Omental fat pad (tissue), 4 donors: ENCODE results near the gene TFB1M. TPM values are rescaled to one million over a fixed set of nuclear protein-coding genes. Genes with fewer than 3 reads are reported as not detected.

Source experiments
- ATAC-seq: fragments of 150-250 bp; one replicate; pipeline ENCODE4 v1.9.1; 2016; ENCODE audit warnings: mild to moderate bottlenecking, moderate library complexity; ENCODE audit not compliant: low FRiP score
- DNase-seq: peaks from one replicate; pipeline ENCODE4 v3.0.0-alpha.2; 2019; ENCODE audit warnings: low spot score
- total RNA-seq, 4 donors: library from RNA; depleted of rRNA; stranded (reverse); fragments of >200 nt; gene quantifications; one replicate each; pipeline ENCODE4 v1.1.0, GENCODE V29; 2016
- TF ChIP-seq, protein P1 (sequence below), 3 donors: fragments of 450-650 bp; IDR thresholded peaks; one replicate each; pipeline ENCODE4 v1.5.1; 2016 to 2017; ENCODE audit warnings: antibody characterized with exemption in 3 of 3, mild to moderate bottlenecking in 3 of 3, moderate library complexity in 2 of 3

Gene TFB1M
- total RNA-seq, 4 donors from 2014 or later: 6.4 to 9.2 (median 7.2) TPM

DNA sequence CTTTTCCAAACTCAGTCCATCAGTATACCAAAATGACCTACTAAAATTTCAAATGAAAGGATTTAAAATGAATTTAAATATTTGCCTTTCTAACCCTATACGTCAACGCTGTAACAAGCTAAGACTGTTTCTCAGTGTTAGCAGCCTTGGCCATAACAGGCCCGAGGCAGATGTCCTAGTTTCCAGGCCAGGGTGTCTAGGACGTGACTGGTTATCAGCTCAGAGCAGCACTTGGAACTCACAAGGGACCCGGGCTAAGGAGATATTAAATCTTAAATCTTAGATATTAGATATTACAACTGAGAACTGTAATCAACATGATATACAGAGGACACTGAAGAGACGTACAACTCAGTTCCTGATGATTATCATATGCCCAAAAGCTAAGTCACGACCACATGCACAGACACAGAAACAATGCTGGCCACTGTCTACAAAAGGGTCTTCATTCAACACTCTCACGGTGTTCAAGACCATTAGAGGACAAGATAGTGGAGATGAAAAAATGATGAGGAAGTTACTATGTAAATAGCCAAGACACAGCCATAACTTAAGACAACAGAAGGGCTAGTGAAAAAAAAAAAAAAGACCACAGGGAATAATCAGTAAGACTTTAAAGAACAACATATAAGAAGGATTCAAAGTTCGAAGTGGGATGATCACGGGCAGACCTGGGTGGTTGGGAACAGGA lies 50.8 kb downstream of the TFB1M start, which contains the start of gene CLDN20:
CLDN20 (plus strand) TSS at position 641 of the 691 bp plus-strand sequence. CDS start 11,707 bp downstream, outside the sequence.
- ATAC-seq (no peak), DNase-seq (no peak)
- TF ChIP-seq, protein P1, sequence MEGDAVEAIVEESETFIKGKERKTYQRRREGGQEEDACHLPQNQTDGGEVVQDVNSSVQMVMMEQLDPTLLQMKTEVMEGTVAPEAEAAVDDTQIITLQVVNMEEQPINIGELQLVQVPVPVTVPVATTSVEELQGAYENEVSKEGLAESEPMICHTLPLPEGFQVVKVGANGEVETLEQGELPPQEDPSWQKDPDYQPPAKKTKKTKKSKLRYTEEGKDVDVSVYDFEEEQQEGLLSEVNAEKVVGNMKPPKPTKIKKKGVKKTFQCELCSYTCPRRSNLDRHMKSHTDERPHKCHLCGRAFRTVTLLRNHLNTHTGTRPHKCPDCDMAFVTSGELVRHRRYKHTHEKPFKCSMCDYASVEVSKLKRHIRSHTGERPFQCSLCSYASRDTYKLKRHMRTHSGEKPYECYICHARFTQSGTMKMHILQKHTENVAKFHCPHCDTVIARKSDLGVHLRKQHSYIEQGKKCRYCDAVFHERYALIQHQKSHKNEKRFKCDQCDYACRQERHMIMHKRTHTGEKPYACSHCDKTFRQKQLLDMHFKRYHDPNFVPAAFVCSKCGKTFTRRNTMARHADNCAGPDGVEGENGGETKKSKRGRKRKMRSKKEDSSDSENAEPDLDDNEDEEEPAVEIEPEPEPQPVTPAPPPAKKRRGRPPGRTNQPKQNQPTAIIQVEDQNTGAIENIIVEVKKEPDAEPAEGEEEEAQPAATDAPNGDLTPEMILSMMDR (IDR thresholded peaks at IDR 0.05): no peak

DNA sequence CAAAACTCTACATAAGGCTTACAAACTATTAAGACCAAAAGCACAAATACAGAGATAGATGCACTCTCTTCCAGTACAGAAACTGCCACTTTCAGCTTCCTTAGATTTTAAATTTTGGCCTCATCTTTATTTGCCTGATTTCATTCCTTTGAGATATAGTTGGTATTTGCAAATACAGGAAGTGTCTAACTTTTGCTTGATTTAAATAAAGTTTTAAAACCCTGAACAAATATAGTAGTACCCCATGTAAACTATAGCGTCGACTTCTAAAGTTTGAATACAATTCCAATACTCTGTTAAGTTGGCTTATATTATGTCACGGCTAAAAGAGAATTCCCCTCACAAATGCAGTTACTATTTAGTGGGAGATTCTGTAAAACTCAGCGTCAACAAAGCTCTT lies 51.6 kb downstream of the TFB1M start:
- TF ChIP-seq, protein P1 (IDR thresholded peaks at IDR 0.05): no peak
- no peak for ATAC-seq
- DNase-seq: no peak

DNA sequence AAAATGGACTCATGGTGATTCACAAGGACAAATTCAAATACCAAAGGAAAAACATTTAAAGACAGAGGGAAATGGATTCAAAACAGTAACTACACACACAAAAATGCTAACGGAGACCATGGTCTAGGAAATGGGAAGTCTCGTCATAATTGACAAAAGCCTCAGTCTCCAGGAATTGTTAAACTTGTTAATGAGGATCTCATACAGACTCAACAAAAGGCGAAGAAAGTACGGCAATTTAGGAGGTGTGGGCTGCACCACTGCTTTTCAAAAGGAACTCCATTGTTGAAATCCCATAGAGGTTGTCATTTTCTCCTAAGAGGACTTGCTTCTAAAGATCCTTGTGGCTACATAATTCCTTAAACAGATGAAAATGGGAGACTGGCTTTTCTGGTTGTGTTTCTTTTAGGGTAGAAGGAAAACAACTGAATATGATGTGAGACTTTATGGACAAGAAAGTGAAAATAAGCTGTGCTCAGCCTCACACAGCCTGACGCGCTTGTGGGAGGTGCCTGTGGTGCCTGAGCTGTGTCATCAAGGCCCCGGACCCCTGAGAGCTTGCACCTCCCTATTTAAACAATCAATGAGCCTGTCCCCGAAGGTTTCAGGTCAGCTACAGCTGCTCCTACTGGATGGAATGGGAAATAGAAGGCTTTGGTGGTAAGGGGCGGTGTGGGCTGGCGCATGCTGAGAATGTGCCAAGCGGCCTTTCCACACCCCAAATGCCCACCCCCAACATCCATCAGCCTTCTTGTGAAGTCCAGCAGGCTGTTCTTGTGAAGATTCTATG lies 53.0 kb downstream of the TFB1M start:
- TF ChIP-seq, protein P1 (IDR thresholded peaks at IDR 0.05): no peak
- no peak for DNase-seq
- ATAC-seq: no peak

DNA sequence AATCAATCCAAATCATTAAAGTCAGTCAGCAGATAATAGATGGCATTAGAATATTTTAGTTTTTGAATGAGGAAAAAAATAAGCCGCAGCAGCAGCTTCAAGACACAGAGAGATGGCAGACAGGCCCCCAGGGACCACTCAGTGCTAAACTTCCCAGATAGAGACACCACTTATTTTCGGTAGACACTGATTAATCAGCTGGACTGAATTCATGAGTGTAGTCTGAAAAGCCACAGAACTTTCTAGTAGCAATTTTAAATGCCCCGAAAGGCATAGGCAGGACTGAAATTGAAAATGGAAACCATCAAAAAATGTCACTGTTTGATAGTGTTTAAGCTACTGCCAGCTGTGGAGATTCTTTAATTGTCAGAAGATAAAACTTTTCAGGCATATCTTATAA lies 53.6 kb downstream of the TFB1M start:
- no peak for ATAC-seq
- TF ChIP-seq, protein P1 (IDR thresholded peaks at IDR 0.05): no peak
- DNase-seq: no peak

DNA sequence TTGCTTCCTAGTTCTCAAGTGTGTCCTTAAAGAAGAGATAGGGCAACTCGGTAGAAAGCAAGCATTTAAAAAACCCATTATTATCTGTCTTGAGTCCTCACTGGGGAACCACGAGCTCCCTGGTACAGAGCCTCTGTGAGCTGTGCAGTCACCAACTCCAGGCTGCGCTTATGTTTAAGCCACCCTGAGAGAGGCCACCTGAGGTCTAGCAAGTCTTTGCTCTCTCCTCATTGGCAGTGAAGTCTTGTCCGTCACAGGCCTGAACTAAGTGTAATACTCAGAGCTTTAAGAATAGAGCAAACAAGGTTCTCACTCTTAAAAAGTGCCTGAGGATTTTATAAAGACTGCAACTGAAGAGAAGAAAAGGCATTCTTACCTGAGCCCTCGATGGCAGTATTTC lies 54.4 kb downstream of the TFB1M start:
- DNase-seq (no peak), ATAC-seq (no peak)
- TF ChIP-seq, protein P1 (IDR thresholded peaks at IDR 0.05): no peak

DNA sequence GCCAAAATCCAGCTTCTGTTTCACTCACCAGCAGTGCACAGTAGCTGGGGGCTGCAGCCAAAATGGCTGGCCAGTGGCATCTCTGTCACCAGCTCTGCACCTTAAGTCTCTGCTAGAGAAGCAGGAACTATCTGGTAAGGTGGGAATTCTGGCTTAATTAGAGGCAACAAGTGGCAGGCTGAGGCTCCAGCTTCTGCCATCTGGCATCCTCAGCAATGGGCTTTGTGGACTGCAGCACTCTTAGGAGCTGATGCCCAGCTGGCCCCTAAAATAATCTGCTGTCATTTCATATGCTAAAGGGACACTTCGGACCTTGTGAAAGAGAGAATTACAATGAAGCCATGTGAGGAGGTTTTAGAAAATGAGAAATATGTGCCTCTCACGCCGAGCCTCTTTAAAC lies 55.1 kb downstream of the TFB1M start:
- no peak for ATAC-seq
- TF ChIP-seq, protein P1 (IDR thresholded peaks at IDR 0.05): no peak
- DNase-seq: no peak
